Left ventricle myocardium inferior (tissue), 1 donor: ENCODE data around the gene PPP2R2C. TPM values are rescaled to one million over a fixed set of nuclear protein-coding genes. Genes with fewer than 3 reads are reported as not detected.

ENCODE experiments used
- DNase-seq: peaks from one replicate; pipeline ENCODE4 v3.0.0-alpha.2; 2020
- H3K27ac ChIP-seq: fragments of 200-600 bp; replicated peaks from 2 replicates; pipeline ENCODE4 v1.8.0; 2021
- H3K27me3 ChIP-seq: fragments of 200-600 bp; 2 replicates; pipeline ENCODE4 v1.8.0; 2021; ENCODE audit warnings: low read depth
- H3K36me3 ChIP-seq: fragments of 200-600 bp; 2 replicates; pipeline ENCODE4 v1.8.0; 2021
- H3K4me1 ChIP-seq: fragments of 200-600 bp; 2 replicates; pipeline ENCODE4 v1.8.0; 2021
- H3K4me3 ChIP-seq: fragments of 200-600 bp; 2 replicates; pipeline ENCODE4 v1.8.0; 2021; ENCODE audit warnings: mild to moderate bottlenecking, moderate library complexity
- H3K9me3 ChIP-seq: fragments of 200-600 bp; replicated peaks from 2 replicates; pipeline ENCODE4 v1.8.0; 2021
- intact Hi-C: fragments of 100-400 bp; cut with micrococcal nuclease; formaldehyde crosslinking; loops from one replicate; pipeline ENCODE4 v1.11.0; 2022
- total RNA-seq: library from RNA; stranded (reverse); fragmentation: NEBNext Ultra II Directional; extraction: Animal tissue kit (Norgen Biotek cat#: 25700); gene quantifications from one replicate; pipeline ENCODE4 v1.2.1, GENCODE V29; 2021
- TF ChIP-seq, protein P1 (sequence below): fragments of 200-600 bp; IDR thresholded peaks from 2 replicates; pipeline ENCODE4 v1.8.0; 2021; ENCODE audit warnings: antibody characterized with exemption, mild to moderate bottlenecking, borderline replicate concordance
- donor health status: DM: no; HTN: yes; CAD: no; lungs with severe emphysema.

PPP2R2C gene
- total RNA-seq, 1 donor from 2014 or later: 9.7 TPM

GRCh38 chr4:6385288-6385687, 87.1 kb downstream of the PPP2R2C start:
- Histone ChIP-seq H3K27me3 (peaks cover 74% of the 10 kb centered on the region), H3K27ac (no peak overlapping the region), H3K4me3 (no peak overlapping the region), H3K36me3 (no peaks in the 10 kb centered on the region), H3K4me1 (peaks cover 5% of the 10 kb centered on the region), H3K9me3 (no peaks in the 10 kb centered on the region)
- TF ChIP-seq, protein P1, sequence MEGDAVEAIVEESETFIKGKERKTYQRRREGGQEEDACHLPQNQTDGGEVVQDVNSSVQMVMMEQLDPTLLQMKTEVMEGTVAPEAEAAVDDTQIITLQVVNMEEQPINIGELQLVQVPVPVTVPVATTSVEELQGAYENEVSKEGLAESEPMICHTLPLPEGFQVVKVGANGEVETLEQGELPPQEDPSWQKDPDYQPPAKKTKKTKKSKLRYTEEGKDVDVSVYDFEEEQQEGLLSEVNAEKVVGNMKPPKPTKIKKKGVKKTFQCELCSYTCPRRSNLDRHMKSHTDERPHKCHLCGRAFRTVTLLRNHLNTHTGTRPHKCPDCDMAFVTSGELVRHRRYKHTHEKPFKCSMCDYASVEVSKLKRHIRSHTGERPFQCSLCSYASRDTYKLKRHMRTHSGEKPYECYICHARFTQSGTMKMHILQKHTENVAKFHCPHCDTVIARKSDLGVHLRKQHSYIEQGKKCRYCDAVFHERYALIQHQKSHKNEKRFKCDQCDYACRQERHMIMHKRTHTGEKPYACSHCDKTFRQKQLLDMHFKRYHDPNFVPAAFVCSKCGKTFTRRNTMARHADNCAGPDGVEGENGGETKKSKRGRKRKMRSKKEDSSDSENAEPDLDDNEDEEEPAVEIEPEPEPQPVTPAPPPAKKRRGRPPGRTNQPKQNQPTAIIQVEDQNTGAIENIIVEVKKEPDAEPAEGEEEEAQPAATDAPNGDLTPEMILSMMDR: no peak
- DNase-seq: no peak
- intact Hi-C loops: no loop called here

DNA sequence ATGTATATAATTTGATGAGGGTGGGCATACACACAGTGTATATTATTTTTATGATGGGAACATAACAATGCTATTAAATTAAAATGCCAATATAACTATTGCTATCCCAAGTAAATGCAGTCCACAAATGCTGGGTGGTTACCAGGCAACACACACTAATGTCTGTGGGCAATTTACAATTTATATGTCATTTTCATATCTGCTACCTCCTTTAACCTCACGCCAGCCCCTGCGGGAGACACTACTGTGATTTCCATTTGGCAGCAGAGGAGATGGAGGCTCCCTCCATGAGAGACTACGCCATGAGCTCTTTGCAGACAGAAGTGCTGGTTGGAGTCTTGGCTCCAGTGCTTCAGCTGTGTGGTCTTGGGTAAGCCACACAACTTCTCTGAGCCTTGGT, 87.9 kb downstream of the PPP2R2C start:
- TF ChIP-seq, protein P1: no peak
- H3K4me3 ChIP-seq: no peak overlapping the region
- intact Hi-C loops: no loop called here
- H3K27me3 ChIP-seq: peaks cover 74% of the 10 kb centered on the region
- H3K9me3 ChIP-seq: no peaks in the 10 kb centered on the region
- DNase-seq: no peak
- no peaks in the 10 kb centered on the region for H3K36me3 ChIP-seq
- no peak overlapping the region for H3K27ac ChIP-seq
- H3K4me1 ChIP-seq: no peaks in the 10 kb centered on the region

GRCh38 chr4:6383929-6384328, 88.5 kb downstream of the PPP2R2C start:
- intact Hi-C loops: no loop called here
- Histone ChIP-seq H3K27ac (no peak overlapping the region), H3K4me1 (no peaks in the 10 kb centered on the region), H3K27me3 (peaks cover 69% of the 10 kb centered on the region), H3K9me3 (no peaks in the 10 kb centered on the region), H3K36me3 (no peaks in the 10 kb centered on the region), H3K4me3 (no peak overlapping the region)
- DNase-seq: no peak
- TF ChIP-seq, protein P1: no peak

DNA sequence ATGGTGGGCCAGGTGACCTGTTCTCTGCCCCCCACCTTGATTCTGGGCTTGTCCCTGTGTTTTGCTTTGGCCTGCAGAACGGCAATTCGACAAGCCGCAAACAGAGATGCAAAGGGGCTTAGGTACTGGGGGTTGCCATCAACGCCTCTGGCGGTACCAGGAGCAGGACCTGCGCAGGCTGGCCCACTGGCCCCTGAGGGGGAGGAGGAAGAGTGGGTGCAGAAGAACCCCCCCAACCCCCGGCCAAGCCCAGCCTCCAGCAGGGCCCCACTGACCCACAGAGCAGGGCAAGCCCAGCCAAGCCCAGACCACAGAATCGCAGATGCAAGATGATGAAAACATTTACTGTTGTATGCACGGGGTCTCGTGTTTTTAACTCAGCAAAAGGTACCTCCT, 89.4 kb downstream of the PPP2R2C start:
- no peaks in the 10 kb centered on the region for H3K4me1 ChIP-seq
- DNase-seq: no peak
- H3K27ac ChIP-seq: no peak overlapping the region
- peaks cover 71% of the 10 kb centered on the region for H3K27me3 ChIP-seq
- no peaks in the 10 kb centered on the region for H3K9me3 ChIP-seq
- intact Hi-C loops: no loop called here
- H3K4me3 ChIP-seq: no peak overlapping the region
- TF ChIP-seq, protein P1: no peak
- no peaks in the 10 kb centered on the region for H3K36me3 ChIP-seq

- Histone ChIP-seq H3K27ac (no peak overlapping the region), H3K36me3 (no peaks in the 10 kb centered on the region), H3K9me3 (no peaks in the 10 kb centered on the region), H3K4me3 (no peak overlapping the region), H3K4me1 (no peaks in the 10 kb centered on the region), H3K27me3 (peaks cover 78% of the 10 kb centered on the region)
- intact Hi-C loops: no loop called here
- no peak for DNase-seq
- TF ChIP-seq, protein P1: no peak
These were observed 90.8 kb downstream of the PPP2R2C start for GRCh38 chr4:6381571-6382123.
